GM21576 (cell line): ENCODE measurements around the gene CD84.
"Not testable (repeated sequence)": the region's sequence is repeated elsewhere in the genome, so short reads cannot be mapped to it uniquely, and the experiment has no call there.

Source experiments
- ATAC-seq: cut with Tn5 transposase; IDR thresholded peaks from one replicate; pipeline ENCODE4 v1.9.1; 2021; ENCODE audit warnings: mild to moderate bottlenecking, moderate library complexity; ENCODE audit not compliant: unreplicated experiment

CD84 gene

GRCh38 chr1:160610569-160611242 is 31.4 kb upstream of the CD84 start:
- no peak for ATAC-seq

GRCh38 chr1:160608941-160609340 is 29.6 kb upstream of the CD84 start:
- no peak for ATAC-seq

GRCh38 chr1:160608514-160608913 is 29.2 kb upstream of the CD84 start:
- ATAC-seq, result no peak

DNA sequence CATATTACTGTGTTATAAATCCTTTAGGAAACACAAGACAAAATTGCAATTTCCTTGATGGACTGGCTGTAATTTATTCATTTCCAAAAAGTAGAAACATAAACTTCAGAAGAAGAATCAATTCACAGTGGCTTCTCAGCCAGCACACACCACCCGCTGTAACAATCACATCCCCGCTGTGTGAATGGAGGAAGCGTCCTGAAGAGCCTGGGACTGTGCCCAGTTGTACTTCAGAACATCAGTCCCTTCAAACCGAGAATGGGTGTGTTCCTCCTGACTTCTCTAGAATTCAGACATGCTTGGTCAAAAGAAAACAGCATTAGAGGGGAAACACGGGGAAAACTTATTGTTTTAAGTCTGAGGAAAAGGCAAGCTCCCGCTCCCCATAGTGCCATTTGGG is 28.8 kb upstream of the CD84 start:
- no peak for ATAC-seq

DNA sequence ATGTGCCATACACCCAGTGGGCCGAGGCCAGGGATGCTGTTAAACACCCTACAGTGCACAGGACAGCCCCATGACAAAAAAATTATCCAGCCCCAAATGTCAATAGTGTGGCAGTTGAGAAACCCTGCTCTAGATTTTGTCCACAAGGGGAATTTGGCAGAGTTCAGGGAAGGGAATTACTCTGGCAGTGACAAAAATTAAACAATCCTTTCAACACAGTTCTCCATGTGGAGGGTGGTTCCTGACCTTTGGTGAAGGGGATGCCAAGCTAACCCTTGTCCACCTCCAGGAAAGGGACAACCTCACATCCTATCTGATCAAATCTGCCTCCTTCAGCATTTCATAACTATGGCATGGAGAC is 28.4 kb upstream of the CD84 start:
- ATAC-seq, result no peak

DNA sequence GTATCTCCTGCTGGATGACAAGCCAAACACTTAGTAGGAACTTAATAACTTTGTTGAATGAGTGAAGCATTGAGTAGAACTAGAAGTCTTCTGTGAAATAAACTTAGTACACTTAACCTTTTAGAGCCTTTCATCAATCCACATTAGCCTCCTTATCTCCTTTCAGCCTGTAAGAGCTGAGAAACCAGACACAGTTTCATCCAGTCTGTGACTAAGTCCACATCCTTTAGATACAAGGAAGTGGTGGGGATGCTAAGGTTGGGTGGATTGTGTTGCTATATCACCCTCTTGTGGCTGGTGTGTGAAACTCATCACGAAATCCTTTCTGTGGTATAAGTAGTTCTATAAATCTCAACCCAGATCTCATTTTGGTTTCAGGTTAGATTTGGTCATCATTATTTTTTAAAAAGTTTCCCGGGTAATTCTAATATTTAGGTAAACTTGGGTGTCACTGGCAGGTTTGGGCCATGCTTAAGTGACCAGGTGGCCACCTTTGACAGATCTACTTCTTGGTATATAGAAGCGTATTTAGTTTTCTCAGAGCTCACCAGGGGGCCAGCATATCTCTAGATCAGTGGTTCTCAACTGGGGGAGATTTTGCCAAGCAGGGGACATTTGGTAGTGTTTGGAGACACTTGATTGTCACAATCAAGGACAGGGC is 27.8 kb upstream of the CD84 start:
- ATAC-seq, result peak; percentile 65

GRCh38 chr1:160606611-160607010 is 27.3 kb upstream of the CD84 start:
- no peak for ATAC-seq

DNA sequence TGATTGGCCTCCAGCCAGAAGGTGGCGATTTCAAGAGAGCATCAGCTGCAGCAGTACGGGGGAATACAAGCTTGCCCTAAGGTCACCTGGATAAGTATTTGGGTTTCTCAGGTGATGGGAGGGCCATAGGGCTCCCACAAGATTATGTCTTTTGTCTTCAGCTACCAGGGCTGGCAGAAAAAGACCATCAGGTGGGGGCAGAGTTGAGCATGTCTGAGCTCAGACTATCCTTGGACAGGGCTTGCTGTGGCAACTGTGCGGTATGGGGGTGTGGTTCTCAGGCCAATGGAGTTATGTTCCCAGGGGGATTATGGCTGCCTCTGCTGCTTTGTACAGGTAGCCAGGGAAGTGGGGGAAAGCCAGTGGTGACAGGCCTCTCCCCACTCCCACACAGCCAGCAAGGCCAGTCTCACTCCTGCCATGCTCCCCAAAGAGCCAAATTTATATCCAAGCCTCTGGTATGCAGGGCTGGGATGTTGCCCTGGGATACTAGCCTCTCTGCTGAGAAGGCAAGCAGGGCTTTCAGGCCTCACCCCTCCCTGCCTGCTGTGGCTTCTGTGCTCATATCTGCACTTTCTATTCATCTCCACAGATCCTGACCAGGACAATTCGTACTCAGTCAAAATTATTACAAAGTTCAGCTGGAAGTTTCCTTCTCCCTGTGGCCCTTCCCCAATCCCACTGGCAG is 26.6 kb upstream of the CD84 start:
- no peak for ATAC-seq

DNA sequence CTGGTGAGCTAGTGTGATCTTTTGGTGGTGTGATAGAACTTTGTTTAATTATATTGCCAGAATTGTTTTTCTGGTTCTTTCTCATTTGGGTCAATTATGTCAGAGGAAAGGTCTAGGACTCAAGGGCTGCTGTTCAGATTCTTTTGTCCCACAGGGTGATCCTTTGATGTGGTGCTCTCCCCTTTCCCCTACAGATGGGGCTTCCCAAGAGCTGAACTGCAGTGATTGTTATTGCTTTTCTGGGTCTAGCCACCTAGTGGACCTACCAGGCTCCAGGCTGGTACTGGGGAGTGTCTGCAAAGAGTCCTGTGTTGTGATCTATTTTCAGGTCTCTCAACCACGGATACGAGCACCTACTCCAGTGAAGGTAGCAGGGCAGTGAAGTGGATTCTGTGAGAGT is 25.9 kb upstream of the CD84 start:
- ATAC-seq, result no peak

DNA sequence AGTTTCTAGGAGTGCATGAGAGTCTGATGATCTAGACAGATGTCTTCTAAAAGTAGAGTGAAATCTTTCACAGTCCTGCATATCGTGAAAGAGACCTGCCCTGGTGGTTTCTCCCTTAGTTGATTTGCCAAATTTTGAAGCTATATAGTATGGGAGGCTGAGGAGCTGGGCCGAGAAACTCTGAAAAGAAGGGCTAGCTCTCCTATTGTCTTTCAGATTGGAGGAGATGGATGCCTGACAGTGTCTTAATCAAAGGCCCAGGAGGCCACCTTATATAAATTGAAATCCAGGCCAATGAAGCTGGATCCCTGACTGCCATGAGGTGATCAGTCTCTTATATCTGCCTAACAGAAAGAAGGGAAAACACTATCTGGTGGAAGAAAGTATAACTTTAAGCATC is 18.4 kb upstream of the CD84 start:
- no peak for ATAC-seq

GRCh38 chr1:160597051-160597450 is 17.8 kb upstream of the CD84 start:
- ATAC-seq, result no peak

DNA sequence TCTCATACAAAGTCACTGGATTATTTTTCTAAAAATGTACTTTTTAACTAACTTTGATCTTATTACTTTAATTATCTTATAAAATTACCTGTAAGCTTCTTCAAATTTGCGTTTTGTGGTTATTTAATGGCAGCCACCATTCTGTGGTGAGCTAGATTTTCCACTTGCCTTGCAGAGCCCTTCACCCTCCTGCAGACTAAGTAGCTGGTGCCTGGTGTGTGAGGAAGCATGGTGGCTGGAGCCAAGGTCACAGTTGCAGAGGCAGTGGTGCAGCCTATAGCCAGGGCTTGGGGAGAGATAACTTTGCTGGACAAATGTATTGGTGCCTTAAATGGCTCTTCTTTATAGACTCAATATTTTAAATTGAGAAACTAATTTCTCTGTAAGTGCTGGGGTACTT is 11.2 kb upstream of the CD84 start:
- ATAC-seq, result no peak

DNA sequence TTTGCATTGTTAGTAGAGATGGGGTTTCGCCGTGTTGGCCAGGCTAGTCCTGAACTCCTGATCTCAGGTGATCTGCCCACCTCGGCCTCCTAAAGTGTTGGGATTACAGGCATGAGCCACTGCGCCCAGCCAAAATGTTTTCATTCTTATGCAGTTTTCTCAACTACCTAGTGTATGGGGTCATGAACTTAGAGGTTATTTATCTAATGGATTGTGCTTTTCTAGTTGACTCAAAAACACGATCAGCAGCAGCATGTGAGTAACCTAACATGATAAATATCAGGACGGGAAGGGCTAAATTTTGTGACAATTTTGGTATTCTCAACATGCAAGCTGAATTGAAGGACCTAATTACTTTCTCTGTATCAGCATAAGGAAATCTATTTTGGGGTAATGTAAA is 9.2 kb upstream of the CD84 start:
- ATAC-seq, result no peak

- ATAC-seq, result no peak
These were observed 5.5 kb upstream of the CD84 start for GRCh38 chr1:160584784-160585183.

- not testable (repeated sequence) for ATAC-seq
These were observed 3.7 kb upstream of the CD84 start for GRCh38 chr1:160582976-160583375.

GRCh38 chr1:160581961-160582360 is 2.7 kb upstream of the CD84 start:
- no peak for ATAC-seq

GRCh38 chr1:160580221-160580812 is 1.0 kb upstream of the CD84 start:
- ATAC-seq, result no peak

GRCh38 chr1:160578525-160579191 is 638 bp downstream of the CD84 start:
- no peak for ATAC-seq

DNA sequence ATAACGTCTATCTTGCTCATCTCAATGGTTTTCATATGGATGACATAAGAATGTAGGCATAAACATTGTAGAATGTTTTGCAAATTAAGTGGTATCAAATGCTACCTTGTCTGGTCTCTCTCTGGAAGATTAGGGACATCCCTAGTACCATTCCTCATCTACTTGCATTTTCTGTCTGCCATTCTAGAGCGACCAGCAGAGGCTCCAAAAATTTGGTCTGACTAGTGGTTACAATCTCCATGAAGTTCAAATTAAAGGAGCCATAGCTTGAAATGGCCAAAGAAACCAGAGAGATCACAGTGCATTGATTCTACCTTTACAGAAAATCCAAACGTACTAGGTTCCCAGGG is 1.1 kb downstream of the CD84 start:
- no peak for ATAC-seq

- no peak for ATAC-seq
These were observed 1.6 kb downstream of the CD84 start for GRCh38 chr1:160577671-160578070.

DNA sequence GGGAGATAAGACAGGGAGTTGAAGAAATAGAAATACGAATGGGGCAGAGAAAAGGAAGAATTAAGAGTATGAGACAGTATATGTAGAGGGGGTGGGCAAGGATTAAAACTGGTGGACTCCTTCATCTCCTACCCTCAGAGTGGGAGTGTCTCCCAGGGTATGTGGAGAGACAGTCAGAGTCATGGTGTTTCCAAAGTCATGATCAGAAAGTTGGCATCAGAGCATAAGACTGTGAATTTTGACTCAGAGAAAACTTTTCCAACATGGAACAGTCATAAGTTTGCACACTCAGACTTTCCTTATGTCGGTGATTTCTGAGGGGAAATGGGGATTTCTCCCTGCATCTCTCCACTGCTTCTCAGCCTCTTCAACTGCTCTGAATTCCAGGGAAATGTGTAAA is 2.4 kb downstream of the CD84 start:
- ATAC-seq, result no peak

GRCh38 chr1:160576390-160576789 is 2.9 kb downstream of the CD84 start:
- no peak for ATAC-seq
